ENCODE results near the gene PRKAA2.
"Not testable (repeated sequence)": the region's sequence is repeated elsewhere in the genome, so short reads cannot be mapped to it uniquely, and the experiment has no call there.

The PRKAA2 gene

GRCh38 chr1:56644919-56645676, at the start of gene PRKAA2:
TSS of gene PRKAA2 (plus strand) at chr1:56645314. CDS start at chr1:56645388, 74 bp downstream.
- DNase-seq, result peak; percentile 40

GRCh38 chr1:56595397-56596191, 49.5 kb upstream of the PRKAA2 start:
- DNase-seq, result not testable (repeated sequence)

- DNase-seq, result not testable (repeated sequence)
Observed at GRCh38 chr1:56610097-56610496, 35.0 kb upstream of the PRKAA2 start.

- not testable (repeated sequence) for DNase-seq
Observed at GRCh38 chr1:56610770-56611169, 34.3 kb upstream of the PRKAA2 start.

- no peak for DNase-seq
Observed at GRCh38 chr1:56617141-56617540, 28.0 kb upstream of the PRKAA2 start.

- DNase-seq, result no peak
Observed at GRCh38 chr1:56625819-56626440, 19.2 kb upstream of the PRKAA2 start.

GRCh38 chr1:56626546-56626945, 18.6 kb upstream of the PRKAA2 start:
- DNase-seq, result no peak

- DNase-seq, result no peak
Observed at GRCh38 chr1:56627019-56627635, 18.0 kb upstream of the PRKAA2 start.

- peak; percentile 38 for DNase-seq
Observed at GRCh38 chr1:56627636-56628039, 17.5 kb upstream of the PRKAA2 start.

- no peak for DNase-seq
Observed at GRCh38 chr1:56630786-56631185, 14.3 kb upstream of the PRKAA2 start.

GRCh38 chr1:56631901-56632300, 13.2 kb upstream of the PRKAA2 start:
- DNase-seq, result no peak

GRCh38 chr1:56634981-56635380, 10.1 kb upstream of the PRKAA2 start:
- DNase-seq, result no peak

- DNase-seq, result peak; percentile 6
Observed at GRCh38 chr1:56638248-56638647, 6.9 kb upstream of the PRKAA2 start.

GRCh38 chr1:56639211-56639610, 5.9 kb upstream of the PRKAA2 start:
- peak; percentile 90 for DNase-seq

- no peak for DNase-seq
Observed at GRCh38 chr1:56643661-56644060, 1.5 kb upstream of the PRKAA2 start.

GRCh38 chr1:56644064-56644918, 823 bp upstream of the PRKAA2 start:
- no peak for DNase-seq

GRCh38 chr1:56645677-56646305, 677 bp downstream of the PRKAA2 start:
- DNase-seq, result no peak

- DNase-seq, result no peak
Observed at GRCh38 chr1:56646611-56647010, 1.5 kb downstream of the PRKAA2 start.

- no peak for DNase-seq
Observed at GRCh38 chr1:56647106-56647505, 2.0 kb downstream of the PRKAA2 start.

GRCh38 chr1:56648546-56648945, 3.4 kb downstream of the PRKAA2 start:
- no peak for DNase-seq

GRCh38 chr1:56654126-56654923, 9.2 kb downstream of the PRKAA2 start:
- no peak for DNase-seq

Measured in NCI-H774 (cell line).